SKM-1 treated with dmso at 0.1 percent for 144 hours (cell line): ENCODE results near the gene CNGA1.

Source experiments
- DNase-seq: peaks from one replicate; lab custom pipeline; 2025; ENCODE audit not compliant: unreplicated experiment; lab: John Stamatoyannopoulos, UW

CNGA1 gene

GRCh38 chr4:48016141-48017107, at the start of gene CNGA1, which contains the start of gene NIPAL1:
Gene CNGA1 (minus strand): TSS chr4:48016681. CDS start chr4:47952689, 63,992 bp downstream.
Gene NIPAL1 (plus strand): TSS chr4:48016772. CDS start chr4:48016840, 68 bp downstream.
- DNase-seq, result peak; percentile 49

- DNase-seq, result no peak
Measured at GRCh38 chr4:48065587-48066052, 49.1 kb upstream of the CNGA1 start.

GRCh38 chr4:48064349-48064748, 47.9 kb upstream of the CNGA1 start:
- no peak for DNase-seq

GRCh38 chr4:48058617-48059530, 42.4 kb upstream of the CNGA1 start:
- no peak for DNase-seq

- no peak for DNase-seq
Measured at GRCh38 chr4:48051078-48051477, 34.6 kb upstream of the CNGA1 start.

- no peak for DNase-seq
Measured at GRCh38 chr4:48049483-48049882, 33.0 kb upstream of the CNGA1 start.

GRCh38 chr4:48047896-48048295, 31.4 kb upstream of the CNGA1 start:
- no peak for DNase-seq

GRCh38 chr4:48047421-48047844, 31.0 kb upstream of the CNGA1 start:
- peak; percentile 82 for DNase-seq

- DNase-seq, result no peak
Measured at GRCh38 chr4:48046059-48046458, 29.6 kb upstream of the CNGA1 start.

GRCh38 chr4:48044298-48044697, 27.8 kb upstream of the CNGA1 start:
- DNase-seq, result no peak

- DNase-seq, result no peak
Measured at GRCh38 chr4:48043504-48043903, 27.0 kb upstream of the CNGA1 start.

GRCh38 chr4:48042979-48043461, 26.5 kb upstream of the CNGA1 start:
- no peak for DNase-seq

- DNase-seq, result no peak
Measured at GRCh38 chr4:48041535-48042137, 25.2 kb upstream of the CNGA1 start.

- no peak for DNase-seq
Measured at GRCh38 chr4:48039561-48039960, 23.1 kb upstream of the CNGA1 start.

GRCh38 chr4:48038666-48039065, 22.2 kb upstream of the CNGA1 start:
- no peak for DNase-seq

GRCh38 chr4:48037117-48037462, 20.6 kb upstream of the CNGA1 start:
- no peak for DNase-seq

GRCh38 chr4:48035952-48036351, 19.5 kb upstream of the CNGA1 start:
- DNase-seq, result no peak

- peak; percentile 43 for DNase-seq
Measured at GRCh38 chr4:48033825-48034413, 17.4 kb upstream of the CNGA1 start.

- DNase-seq, result no peak
Measured at GRCh38 chr4:48033412-48033811, 16.9 kb upstream of the CNGA1 start.

GRCh38 chr4:48032721-48033120, 16.2 kb upstream of the CNGA1 start:
- DNase-seq, result no peak
